Neural cell (in vitro differentiated cells): Measurements from ENCODE around the gene SLX4IP. TPM values are rescaled to one million over a fixed set of nuclear protein-coding genes. Genes with fewer than 3 reads are reported as not detected.

Experiments used
- H2AFZ ChIP-seq: fragments of 200-600, 300-800 bp; sonication (generic), shearing (Covaris generic); 2 replicates; pipeline ENCODE4 v1.6.0; 2014; ENCODE audit warnings: low read depth, mild to moderate bottlenecking, antibody characterized with exemption, low read length, moderate library complexity
- H3F3A ChIP-seq: fragments of 200-600 bp; shearing (Covaris generic); 2 replicates; pipeline ENCODE4 v1.6.1; 2016; ENCODE audit warnings: mild to moderate bottlenecking, moderate library complexity, mixed read lengths, antibody characterized with exemption, low read length; ENCODE audit not compliant: insufficient read depth, poor library complexity, severe bottlenecking
- H3K27ac ChIP-seq: fragments of 200-600, 300-800 bp; sonication (generic), shearing (Covaris generic); 2 replicates; pipeline ENCODE4 v1.5.1; 2014; ENCODE audit warnings: mild to moderate bottlenecking, low read length, moderate library complexity
- H3K27me3 ChIP-seq: fragments of 300-800, 200-600 bp; sonication (generic), shearing (Covaris generic); 2 replicates; pipeline ENCODE4 v1.6.0; 2014; ENCODE audit warnings: mild to moderate bottlenecking, low read depth, low read length, moderate library complexity; ENCODE audit not compliant: insufficient read depth
- H3K36me3 ChIP-seq: fragments of 300-800, 200-600 bp; sonication (generic), shearing (Covaris generic); 2 replicates; pipeline ENCODE4 v1.5.1; 2014; ENCODE audit warnings: mild to moderate bottlenecking, antibody characterized with exemption, low read length, moderate library complexity; ENCODE audit not compliant: insufficient read depth
- H3K4me2 ChIP-seq: fragments of 300-800, 200-600 bp; sonication (generic), shearing (Covaris generic); 2 replicates; pipeline ENCODE4 v1.6.0; 2014; ENCODE audit warnings: mild to moderate bottlenecking, low read length
- H3K4me3 ChIP-seq: fragments of 300-800, 200-600 bp; sonication (generic), shearing (Covaris generic); 2 replicates; pipeline ENCODE4 v1.5.1; 2014; ENCODE audit warnings: mild to moderate bottlenecking, low read length, moderate library complexity
- H3K79me2 ChIP-seq: fragments of 200-600 bp; shearing (Covaris generic); replicated peaks from 2 replicates; pipeline ENCODE4 v1.6.0; 2014; ENCODE audit warnings: mild to moderate bottlenecking, low read length, moderate library complexity; ENCODE audit not compliant: insufficient read depth
- H3K9ac ChIP-seq: fragments of 300-800, 200-600 bp; sonication (generic), shearing (Covaris generic); 2 replicates; pipeline ENCODE4 v1.6.1; 2016; ENCODE audit warnings: mild to moderate bottlenecking, low read length, mixed read lengths
- H3K9me2 ChIP-seq: fragments of 200-600 bp; shearing (Covaris generic); 2 replicates; pipeline ENCODE4 v1.6.1; 2016; ENCODE audit warnings: mild to moderate bottlenecking, low read length, mixed read lengths; ENCODE audit not compliant: insufficient read depth
- H3K9me3 ChIP-seq: fragments of 200-600, 300-800 bp; sonication (generic), shearing (Covaris generic); 2 replicates; pipeline ENCODE4 v1.6.1; 2016; ENCODE audit warnings: mild to moderate bottlenecking, mixed run types, low read length, moderate library complexity, mixed read lengths
- H4K20me1 ChIP-seq: fragments of 200-600 bp; shearing (Covaris generic); 2 replicates; pipeline ENCODE4 v1.6.1; 2016; ENCODE audit warnings: mild to moderate bottlenecking, mixed run types; ENCODE audit not compliant: insufficient read depth
- EP300 ChIP-seq: fragments of 450-650 bp; conservative IDR thresholded peaks from 2 replicates; pipeline ENCODE4 v1.6.1; 2014; ENCODE audit warnings: antibody characterized with exemption, mild to moderate bottlenecking, moderate library complexity; ENCODE audit not compliant: poor library complexity, severe bottlenecking
- EZH2 ChIP-seq: fragments of 200-600, 300-800 bp; shearing (Covaris generic), sonication (generic); IDR thresholded peaks from 2 replicates; pipeline ENCODE4 v1.6.1; 2014; ENCODE audit warnings: antibody characterized with exemption, low read length, borderline replicate concordance, mild to moderate bottlenecking; ENCODE audit not compliant: insufficient read depth, poor library complexity, severe bottlenecking
- MXI1 ChIP-seq: fragments of 450-650 bp; conservative IDR thresholded peaks from 2 replicates; pipeline ENCODE4 v1.6.1; 2014; ENCODE audit warnings: antibody characterized with exemption, mild to moderate bottlenecking; ENCODE audit not compliant: poor library complexity, severe bottlenecking
- POLR2AphosphoS5 ChIP-seq: IDR thresholded peaks from 2 replicates; pipeline ENCODE4 v1.6.1; 2012
- RAD21 ChIP-seq: fragments of 450-650 bp; conservative IDR thresholded peaks from 2 replicates; pipeline ENCODE4 v1.6.1; 2014; ENCODE audit warnings: antibody characterized with exemption, mild to moderate bottlenecking, moderate library complexity
- REST ChIP-seq: IDR thresholded peaks from 2 replicates; pipeline ENCODE4 v1.6.1; 2012; ENCODE audit warnings: borderline replicate concordance
- SMC3 ChIP-seq: fragments of 450-650 bp; conservative IDR thresholded peaks from 2 replicates; pipeline ENCODE4 v1.6.1; 2014; ENCODE audit warnings: antibody characterized with exemption, mild to moderate bottlenecking, moderate library complexity; ENCODE audit not compliant: poor library complexity
- TAF1 ChIP-seq: IDR thresholded peaks from 2 replicates; pipeline ENCODE4 v1.6.1; 2012; ENCODE audit warnings: low read depth
- polyA plus RNA-seq: library from polyadenylated mRNA; depleted of rRNA; stranded (reverse); fragments of >200 nt; gene quantifications from 2 replicates; pipeline ENCODE4 v1.2.3, GENCODE V29; 2014
- TF ChIP-seq, protein P1 (sequence below): fragments of 450-650 bp; IDR thresholded peaks from 2 replicates; pipeline ENCODE4 v1.5.1; 2014; ENCODE audit warnings: antibody characterized with exemption, mild to moderate bottlenecking, moderate library complexity; ENCODE audit not compliant: poor library complexity, severe bottlenecking

The SLX4IP gene
- polyA plus RNA-seq, 1 donor from 2014 or later, result 6.4 TPM

GRCh38 chr20:10636326-10636818 is 201.3 kb downstream of the SLX4IP start:
- H3K9me2 ChIP-seq, result no peaks in the 10 kb centered on the region
- H3K27ac ChIP-seq, result no peak overlapping the region
- H2AFZ ChIP-seq, result no peak overlapping the region
- TF ChIP-seq POLR2AphosphoS5 (no peak), SMC3 (no peak)
- H3K4me2 ChIP-seq, result no peak overlapping the region
- peaks cover 29% of the 10 kb centered on the region for H3K27me3 ChIP-seq
- no peaks in the 10 kb centered on the region for H4K20me1 ChIP-seq
- H3K9ac ChIP-seq, result no peak overlapping the region
- H3K4me3 ChIP-seq, result no peak overlapping the region
- no peaks in the 10 kb centered on the region for H3F3A ChIP-seq
- H3K36me3 ChIP-seq, result peaks cover 13% of the 10 kb centered on the region
- no peaks in the 10 kb centered on the region for H3K9me3 ChIP-seq
- H3K79me2 ChIP-seq, result no peaks in the 10 kb centered on the region

DNA sequence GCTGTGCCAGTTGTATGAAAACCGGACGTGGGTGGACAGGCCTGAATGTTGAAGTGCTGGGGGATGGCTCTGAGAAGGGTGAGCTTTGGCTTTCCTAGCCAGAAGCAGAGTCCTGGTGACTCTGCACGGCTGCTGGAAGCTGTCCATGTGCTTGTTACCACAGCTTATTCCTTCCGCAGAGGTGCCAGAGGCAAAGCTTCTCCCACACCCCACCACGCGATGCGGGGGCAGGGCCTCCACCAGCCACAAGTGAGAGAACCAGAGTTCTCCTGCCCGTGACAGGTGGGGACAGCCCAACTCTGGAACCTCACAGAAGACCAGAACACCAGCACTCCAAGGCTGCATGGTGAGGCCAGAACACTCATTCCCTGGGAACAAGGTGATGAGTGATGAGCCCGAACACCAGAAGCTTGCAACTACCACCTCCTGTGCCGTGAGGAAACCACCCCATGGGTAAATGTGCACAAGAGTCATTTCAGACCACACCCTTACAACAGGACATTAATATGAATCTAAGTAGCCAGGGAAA is 202.0 kb downstream of the SLX4IP start:
- Histone ChIP-seq H3K79me2 (no peaks in the 10 kb centered on the region), H3K4me2 (no peak overlapping the region), H3K27ac (no peak overlapping the region), H3K4me3 (no peak overlapping the region), H3K27me3 (peaks cover 28% of the 10 kb centered on the region), H2AFZ (no peak overlapping the region), H3K9me3 (no peaks in the 10 kb centered on the region), H3K9ac (no peak overlapping the region), H4K20me1 (no peaks in the 10 kb centered on the region), H3K36me3 (peaks cover 20% of the 10 kb centered on the region), H3F3A (no peaks in the 10 kb centered on the region), H3K9me2 (no peaks in the 10 kb centered on the region)
- no peak for TF ChIP-seq POLR2AphosphoS5
- TF ChIP-seq, protein P1, sequence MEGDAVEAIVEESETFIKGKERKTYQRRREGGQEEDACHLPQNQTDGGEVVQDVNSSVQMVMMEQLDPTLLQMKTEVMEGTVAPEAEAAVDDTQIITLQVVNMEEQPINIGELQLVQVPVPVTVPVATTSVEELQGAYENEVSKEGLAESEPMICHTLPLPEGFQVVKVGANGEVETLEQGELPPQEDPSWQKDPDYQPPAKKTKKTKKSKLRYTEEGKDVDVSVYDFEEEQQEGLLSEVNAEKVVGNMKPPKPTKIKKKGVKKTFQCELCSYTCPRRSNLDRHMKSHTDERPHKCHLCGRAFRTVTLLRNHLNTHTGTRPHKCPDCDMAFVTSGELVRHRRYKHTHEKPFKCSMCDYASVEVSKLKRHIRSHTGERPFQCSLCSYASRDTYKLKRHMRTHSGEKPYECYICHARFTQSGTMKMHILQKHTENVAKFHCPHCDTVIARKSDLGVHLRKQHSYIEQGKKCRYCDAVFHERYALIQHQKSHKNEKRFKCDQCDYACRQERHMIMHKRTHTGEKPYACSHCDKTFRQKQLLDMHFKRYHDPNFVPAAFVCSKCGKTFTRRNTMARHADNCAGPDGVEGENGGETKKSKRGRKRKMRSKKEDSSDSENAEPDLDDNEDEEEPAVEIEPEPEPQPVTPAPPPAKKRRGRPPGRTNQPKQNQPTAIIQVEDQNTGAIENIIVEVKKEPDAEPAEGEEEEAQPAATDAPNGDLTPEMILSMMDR, result no peak
- no peak for TF ChIP-seq RAD21
- TF ChIP-seq EP300, result no peak
- no peak for TF ChIP-seq MXI1
- TF ChIP-seq TAF1, result no peak
- no peak for TF ChIP-seq SMC3
- TF ChIP-seq EZH2, result no peak
- no peak for TF ChIP-seq REST
